IPS-18c (cell line): Measurements from ENCODE around the gene ANKMY2.

Experiments
- H3K4me3 ChIP-seq: 2 replicates; pipeline ENCODE4 v1.7.0; 2013; ENCODE audit warnings: low read depth, mild to moderate bottlenecking, low read length, moderate library complexity; ENCODE audit not compliant: insufficient read depth
- H3K9me3 ChIP-seq: one replicate; pipeline ENCODE4 v1.6.1; 2013; ENCODE audit warnings: mild to moderate bottlenecking, low read length, moderate library complexity; ENCODE audit not compliant: control insufficient read depth, insufficient read depth

Gene ANKMY2

GRCh38 chr7:16562456-16563220 is 82.9 kb downstream of the ANKMY2 start:
- H3K4me3 ChIP-seq, result no peak overlapping the region
- H3K9me3 ChIP-seq, result no peaks in the 10 kb centered on the region

DNA sequence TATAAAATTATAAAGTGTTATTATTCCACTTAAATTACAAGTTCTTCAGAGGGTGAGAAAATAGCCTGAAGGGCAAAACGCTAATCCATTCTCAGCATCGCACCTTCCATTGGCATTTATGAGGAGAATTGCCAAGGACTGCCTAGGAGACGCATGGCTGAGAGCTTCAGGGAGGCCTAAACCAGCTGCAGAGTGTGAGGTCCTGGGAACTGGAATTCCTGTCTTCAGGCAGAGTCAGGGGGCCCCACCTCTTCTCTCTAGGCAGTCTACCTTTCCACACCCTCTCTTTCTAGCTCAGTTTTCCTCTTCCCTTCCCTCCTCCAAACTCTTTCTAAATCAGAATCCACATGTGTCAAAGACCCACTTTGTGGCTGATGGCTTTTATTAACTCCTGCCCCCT is 83.6 kb downstream of the ANKMY2 start:
- H3K4me3 ChIP-seq, result no peak overlapping the region

GRCh38 chr7:16559497-16560179 is 85.9 kb downstream of the ANKMY2 start:
- no peaks in the 10 kb centered on the region for H3K9me3 ChIP-seq
- no peak overlapping the region for H3K4me3 ChIP-seq

More for the DNA sequence above, 83.6 kb downstream of the ANKMY2 start:
- H3K9me3 ChIP-seq, result no peaks in the 10 kb centered on the region

- H3K9me3 ChIP-seq, result no peaks in the 10 kb centered on the region
- no peak overlapping the region for H3K4me3 ChIP-seq
These were observed 86.7 kb downstream of the ANKMY2 start for GRCh38 chr7:16558761-16559302.

DNA sequence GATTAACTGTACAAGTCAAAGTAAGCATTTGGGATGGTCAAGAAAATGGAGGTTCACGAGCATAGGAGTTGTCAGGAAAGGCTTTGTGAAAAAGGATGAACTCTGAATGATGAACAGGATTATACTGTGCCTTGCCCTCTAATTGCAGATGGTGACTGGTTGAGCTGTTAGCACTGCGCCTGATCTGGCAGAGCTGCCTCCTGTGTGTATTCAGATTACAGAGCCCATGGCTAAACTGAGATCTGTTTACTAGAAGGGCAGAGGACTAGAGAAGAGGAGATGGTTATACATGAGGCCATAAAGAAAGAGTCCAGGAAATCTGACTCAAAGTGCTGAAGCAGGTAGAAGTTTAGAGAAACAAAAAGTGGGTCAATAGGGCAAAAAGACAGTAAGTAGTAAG is 89.2 kb downstream of the ANKMY2 start:
- Histone ChIP-seq H3K9me3 (no peaks in the 10 kb centered on the region), H3K4me3 (no peak overlapping the region)

- no peak overlapping the region for H3K4me3 ChIP-seq
- H3K9me3 ChIP-seq, result no peaks in the 10 kb centered on the region
These were observed 90.9 kb downstream of the ANKMY2 start for GRCh38 chr7:16554518-16555236.

- Histone ChIP-seq H3K4me3 (no peak overlapping the region), H3K9me3 (no peaks in the 10 kb centered on the region)
These were observed 94.9 kb downstream of the ANKMY2 start for GRCh38 chr7:16550671-16551070.
